SK-N-SH (cell line): Measurements from ENCODE around the gene ABHD17C.

Source experiments
- EP300 ChIP-seq, 2 experiments: IDR thresholded peaks; 2 replicates each; pipeline versions ENCODE4 v1.4.0 to v1.6.1; 2012; ENCODE audit warnings: borderline replicate concordance in 1 of 2, low read depth in 1 of 2, low read length in 1 of 2
- EZH2phosphoT487 ChIP-seq: fragments of 200-600 bp; sonication (generic); IDR thresholded peaks from 2 replicates; pipeline ENCODE4 v1.6.1; 2017; ENCODE audit warnings: low read depth, mixed run types, mild to moderate bottlenecking, antibody characterized with exemption, moderate library complexity, borderline replicate concordance
- FOXM1 ChIP-seq: IDR thresholded peaks from 2 replicates; pipeline ENCODE4 v1.4.0; 2012; ENCODE audit warnings: low read depth, mild to moderate bottlenecking
- GABPA ChIP-seq: IDR thresholded peaks from 2 replicates; pipeline ENCODE4 v1.4.0; 2012; ENCODE audit warnings: low read depth, mild to moderate bottlenecking
- GATA2 ChIP-seq: sonication (generic); formaldehyde crosslinking; IDR thresholded peaks from 2 replicates; pipeline ENCODE4 v1.5.0; 2020; ENCODE audit warnings: mild to moderate bottlenecking, missing genetic modification reagents
- MXI1 ChIP-seq: IDR thresholded peaks from 2 replicates; pipeline ENCODE4 v1.6.1; 2012; ENCODE audit warnings: mild to moderate bottlenecking, low read depth, low read length, improper control_type of control experiment
- NRF1 ChIP-seq: IDR thresholded peaks from 2 replicates; pipeline ENCODE4 v1.6.1; 2012; ENCODE audit warnings: low read depth, mild to moderate bottlenecking, low read length
- POLR2AphosphoS5 ChIP-seq: IDR thresholded peaks from 2 replicates; pipeline ENCODE4 v1.6.1; 2012; ENCODE audit warnings: low read depth, low read length
- RAD21 ChIP-seq: IDR thresholded peaks from 2 replicates; pipeline ENCODE4 v1.6.1; 2012; ENCODE audit warnings: mild to moderate bottlenecking, low read length
- TEAD4 ChIP-seq: IDR thresholded peaks from 2 replicates; pipeline ENCODE4 v1.4.0; 2012; ENCODE audit warnings: mild to moderate bottlenecking, borderline replicate concordance; ENCODE audit not compliant: insufficient read depth
- TF ChIP-seq, protein P1 (sequence below): fragments of 200-600 bp; sonication (generic); IDR thresholded peaks from 2 replicates; pipeline ENCODE4 v1.6.1; 2017; ENCODE audit warnings: antibody characterized with exemption, mild to moderate bottlenecking, moderate library complexity
- TF ChIP-seq, protein P2 (sequence below): IDR thresholded peaks from 2 replicates; pipeline ENCODE4 v1.6.1; 2012; ENCODE audit warnings: mild to moderate bottlenecking, low read depth, low read length, moderate library complexity

DNA sequence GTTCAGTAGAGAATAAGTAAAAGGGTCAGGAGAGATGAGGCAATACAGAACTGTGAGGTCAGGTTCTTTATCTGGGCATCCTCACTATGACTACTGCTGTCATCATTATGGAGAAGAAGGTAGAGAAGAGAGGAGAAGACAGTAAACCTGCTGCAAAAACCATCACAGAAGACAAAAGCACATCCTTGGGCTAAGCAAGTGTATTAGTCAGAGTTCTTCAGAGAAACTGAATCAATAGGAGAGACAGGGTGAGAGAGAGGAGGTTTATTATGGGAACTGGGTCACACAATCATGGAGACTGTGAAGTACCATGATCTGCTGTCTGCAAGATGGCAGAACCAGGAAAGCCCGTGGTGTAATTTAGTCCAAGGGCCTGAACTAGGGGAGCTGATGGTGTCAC is 9.5 kb upstream of the ABHD17C start:
- TF ChIP-seq RAD21 (no peak), TEAD4 (no peak), NRF1 (no peak), EZH2phosphoT487 (no peak), GATA2 (no peak), EP300 (IDR thresholded peaks at IDR 0.05; ENCODE audit: borderline replicate concordance in 1 of 2, low read depth in 1 of 2, low read length in 1 of 2) (no peak), GABPA (no peak), POLR2AphosphoS5 (no peak), MXI1 (no peak), FOXM1 (no peak)
- TF ChIP-seq, protein P1, sequence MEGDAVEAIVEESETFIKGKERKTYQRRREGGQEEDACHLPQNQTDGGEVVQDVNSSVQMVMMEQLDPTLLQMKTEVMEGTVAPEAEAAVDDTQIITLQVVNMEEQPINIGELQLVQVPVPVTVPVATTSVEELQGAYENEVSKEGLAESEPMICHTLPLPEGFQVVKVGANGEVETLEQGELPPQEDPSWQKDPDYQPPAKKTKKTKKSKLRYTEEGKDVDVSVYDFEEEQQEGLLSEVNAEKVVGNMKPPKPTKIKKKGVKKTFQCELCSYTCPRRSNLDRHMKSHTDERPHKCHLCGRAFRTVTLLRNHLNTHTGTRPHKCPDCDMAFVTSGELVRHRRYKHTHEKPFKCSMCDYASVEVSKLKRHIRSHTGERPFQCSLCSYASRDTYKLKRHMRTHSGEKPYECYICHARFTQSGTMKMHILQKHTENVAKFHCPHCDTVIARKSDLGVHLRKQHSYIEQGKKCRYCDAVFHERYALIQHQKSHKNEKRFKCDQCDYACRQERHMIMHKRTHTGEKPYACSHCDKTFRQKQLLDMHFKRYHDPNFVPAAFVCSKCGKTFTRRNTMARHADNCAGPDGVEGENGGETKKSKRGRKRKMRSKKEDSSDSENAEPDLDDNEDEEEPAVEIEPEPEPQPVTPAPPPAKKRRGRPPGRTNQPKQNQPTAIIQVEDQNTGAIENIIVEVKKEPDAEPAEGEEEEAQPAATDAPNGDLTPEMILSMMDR: no peak
- TF ChIP-seq, protein P2, sequence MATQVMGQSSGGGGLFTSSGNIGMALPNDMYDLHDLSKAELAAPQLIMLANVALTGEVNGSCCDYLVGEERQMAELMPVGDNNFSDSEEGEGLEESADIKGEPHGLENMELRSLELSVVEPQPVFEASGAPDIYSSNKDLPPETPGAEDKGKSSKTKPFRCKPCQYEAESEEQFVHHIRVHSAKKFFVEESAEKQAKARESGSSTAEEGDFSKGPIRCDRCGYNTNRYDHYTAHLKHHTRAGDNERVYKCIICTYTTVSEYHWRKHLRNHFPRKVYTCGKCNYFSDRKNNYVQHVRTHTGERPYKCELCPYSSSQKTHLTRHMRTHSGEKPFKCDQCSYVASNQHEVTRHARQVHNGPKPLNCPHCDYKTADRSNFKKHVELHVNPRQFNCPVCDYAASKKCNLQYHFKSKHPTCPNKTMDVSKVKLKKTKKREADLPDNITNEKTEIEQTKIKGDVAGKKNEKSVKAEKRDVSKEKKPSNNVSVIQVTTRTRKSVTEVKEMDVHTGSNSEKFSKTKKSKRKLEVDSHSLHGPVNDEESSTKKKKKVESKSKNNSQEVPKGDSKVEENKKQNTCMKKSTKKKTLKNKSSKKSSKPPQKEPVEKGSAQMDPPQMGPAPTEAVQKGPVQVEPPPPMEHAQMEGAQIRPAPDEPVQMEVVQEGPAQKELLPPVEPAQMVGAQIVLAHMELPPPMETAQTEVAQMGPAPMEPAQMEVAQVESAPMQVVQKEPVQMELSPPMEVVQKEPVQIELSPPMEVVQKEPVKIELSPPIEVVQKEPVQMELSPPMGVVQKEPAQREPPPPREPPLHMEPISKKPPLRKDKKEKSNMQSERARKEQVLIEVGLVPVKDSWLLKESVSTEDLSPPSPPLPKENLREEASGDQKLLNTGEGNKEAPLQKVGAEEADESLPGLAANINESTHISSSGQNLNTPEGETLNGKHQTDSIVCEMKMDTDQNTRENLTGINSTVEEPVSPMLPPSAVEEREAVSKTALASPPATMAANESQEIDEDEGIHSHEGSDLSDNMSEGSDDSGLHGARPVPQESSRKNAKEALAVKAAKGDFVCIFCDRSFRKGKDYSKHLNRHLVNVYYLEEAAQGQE: no peak
